SKM-1 (cell line): ENCODE measurements around the gene AMER2.
"Not testable (repeated sequence)": the region's sequence is repeated elsewhere in the genome, so short reads cannot be mapped to it uniquely, and the experiment has no call there.

Experiments used
- DNase-seq: peaks from one replicate; lab custom pipeline; 2025; ENCODE audit not compliant: unreplicated experiment; lab: John Stamatoyannopoulos, UW

AMER2 gene

DNA sequence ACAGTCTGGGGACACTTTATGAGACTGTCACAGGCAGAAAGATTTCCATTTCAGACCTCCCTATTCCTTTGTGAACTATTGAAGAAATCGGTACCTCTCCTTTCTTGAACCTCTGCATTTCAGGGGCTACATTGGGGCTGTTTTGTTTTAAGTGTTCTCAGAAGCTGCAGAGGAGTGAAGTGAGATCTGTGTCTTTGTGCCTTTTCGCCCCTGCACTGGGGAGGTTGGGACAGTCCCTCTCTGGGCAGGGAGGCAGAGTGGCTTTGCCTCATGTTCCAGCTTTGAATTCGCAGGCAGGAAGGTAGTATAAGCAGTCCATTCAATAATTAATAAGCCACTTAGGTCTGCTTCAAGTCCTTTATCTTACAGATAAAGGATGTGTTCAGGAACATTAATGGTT lies 9.5 kb upstream of the AMER2 start:
- no peak for DNase-seq

DNA sequence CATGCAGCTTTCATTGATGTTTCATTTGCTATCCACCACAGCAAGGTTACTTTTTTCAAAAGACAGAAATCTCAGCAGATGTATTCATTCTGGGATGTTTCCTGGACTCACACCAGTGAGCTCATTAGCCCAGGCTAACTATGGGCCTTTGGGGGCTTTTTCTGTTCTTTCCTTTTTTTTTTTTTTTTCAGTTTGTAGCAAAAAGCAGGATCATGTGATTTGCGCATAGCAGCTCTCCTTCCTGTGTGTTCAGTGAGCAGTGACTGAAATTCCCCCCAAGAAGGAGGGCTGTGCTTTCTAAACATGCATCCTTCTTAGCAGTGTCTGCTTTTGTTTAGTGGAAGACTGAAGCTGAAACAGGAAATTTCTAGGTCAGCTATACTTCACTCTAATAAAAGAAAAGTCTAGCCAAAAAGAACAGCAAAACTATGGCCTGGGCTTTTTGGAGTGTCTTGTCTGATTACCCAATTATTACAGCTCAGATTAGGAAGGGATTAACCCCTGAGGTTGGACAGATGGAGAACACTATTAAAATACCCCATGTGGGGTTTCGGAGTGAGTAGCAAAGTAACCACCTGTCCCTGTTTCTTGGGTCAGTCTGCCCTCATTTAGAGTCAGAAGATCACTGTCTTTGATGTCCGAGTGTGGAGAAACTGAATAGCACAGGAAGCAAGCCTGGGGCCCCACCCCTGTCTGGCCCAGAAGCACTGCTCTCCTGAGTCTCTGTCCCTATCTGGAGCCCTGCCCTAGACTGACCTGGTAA lies 8.9 kb upstream of the AMER2 start:
- no peak for DNase-seq

DNA sequence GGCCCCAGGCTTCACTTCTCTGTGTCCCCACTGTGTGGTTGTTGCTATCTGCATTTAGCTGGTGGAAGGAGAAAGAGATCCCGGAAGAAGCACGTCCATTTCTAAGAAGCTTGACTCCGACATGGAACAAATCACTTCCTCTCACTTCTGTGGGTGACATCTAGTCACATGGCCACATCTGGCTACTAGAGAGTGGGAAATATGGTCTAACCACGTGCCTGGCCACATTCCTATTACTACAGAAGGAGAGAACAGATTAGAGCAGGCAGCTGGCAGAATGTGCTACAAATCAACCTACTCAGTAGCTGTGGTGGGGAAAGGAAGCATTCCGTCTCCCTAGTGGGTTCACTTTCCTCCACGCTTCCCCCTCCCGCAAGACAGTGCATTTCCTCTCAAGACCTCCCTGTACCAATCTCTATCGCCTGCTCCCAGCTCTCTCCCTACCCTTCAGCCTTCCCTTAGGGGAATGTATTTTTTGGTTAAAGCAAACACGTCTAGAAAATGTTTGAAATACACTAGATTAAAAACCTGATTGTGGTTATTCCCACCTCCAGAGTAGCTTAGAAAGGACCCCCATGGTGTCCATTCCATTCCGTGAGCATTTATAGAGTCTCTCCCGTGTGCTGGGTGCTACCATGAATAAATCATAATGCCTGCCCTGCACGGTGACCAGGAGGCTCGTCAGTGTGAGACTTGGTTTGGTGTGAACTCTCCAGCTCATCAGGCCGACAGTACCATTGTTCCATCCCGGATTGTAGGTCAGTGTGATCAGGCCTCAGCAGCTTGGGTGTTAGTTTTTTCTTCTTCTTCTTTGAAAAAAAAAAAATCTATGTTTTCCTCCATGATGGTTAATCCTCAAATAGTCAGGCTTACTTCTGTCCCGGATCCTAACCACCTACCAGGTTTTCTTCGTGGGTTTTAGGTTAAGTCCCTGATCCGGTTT lies 8.0 kb upstream of the AMER2 start:
- DNase-seq: no peak

DNA sequence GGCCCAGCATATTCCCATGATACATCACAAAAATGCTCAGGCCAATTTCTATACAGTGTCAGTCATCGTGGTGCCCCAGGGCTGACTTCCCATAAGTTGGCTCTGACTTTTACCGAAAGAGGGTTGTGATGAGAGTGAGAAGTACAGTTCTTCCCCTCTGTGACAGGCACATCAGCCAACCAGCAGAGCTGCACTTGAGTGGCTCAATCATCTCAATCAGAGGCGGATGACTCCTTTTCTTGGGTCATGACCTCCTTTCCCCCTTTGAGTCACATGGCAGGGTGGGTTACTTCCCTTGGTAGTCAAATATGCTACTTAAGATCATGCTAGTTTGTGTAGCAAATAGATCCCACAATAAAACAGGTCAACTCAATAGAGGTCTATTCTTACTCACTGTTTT lies 6.9 kb upstream of the AMER2 start:
- DNase-seq: no peak

DNA sequence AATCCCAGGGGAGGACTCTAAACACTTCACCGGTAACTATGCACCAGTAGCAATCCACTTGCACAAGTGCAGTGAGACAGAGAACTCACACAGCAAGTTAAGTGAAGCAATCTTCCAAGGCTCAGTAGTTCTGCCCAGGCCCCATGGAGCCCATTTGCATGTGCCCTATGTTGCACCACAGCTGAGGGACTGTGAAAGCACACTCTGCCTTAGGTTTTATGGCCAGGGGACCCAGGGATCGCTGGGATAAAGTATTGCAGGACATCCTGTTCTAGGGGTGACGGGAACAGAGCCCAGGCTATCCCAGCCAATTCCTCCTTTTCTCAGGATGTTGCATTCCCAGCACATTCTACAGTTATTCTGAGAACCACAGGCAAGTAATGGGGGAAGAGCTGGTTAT lies 6.0 kb upstream of the AMER2 start:
- DNase-seq: no peak

DNA sequence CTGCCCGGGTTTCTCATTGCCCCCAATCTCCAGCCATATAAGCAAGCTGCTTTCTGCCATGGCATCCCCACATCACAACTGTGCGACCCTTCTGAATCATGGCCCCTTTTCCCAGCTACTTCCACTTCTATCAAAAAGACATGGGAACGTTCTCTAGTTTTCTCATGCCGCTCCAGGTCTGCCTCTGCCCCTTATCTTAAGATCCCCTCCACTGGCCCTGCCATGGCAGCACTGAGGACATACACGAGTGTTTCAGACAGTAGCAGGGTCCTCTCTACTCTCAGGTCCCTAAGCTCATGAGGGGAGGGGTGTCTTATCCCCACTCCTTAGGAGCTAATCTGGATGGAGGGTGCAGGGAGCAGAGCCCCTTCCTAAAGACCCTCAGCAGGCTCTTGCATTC lies 5.5 kb upstream of the AMER2 start:
- no peak for DNase-seq

DNA sequence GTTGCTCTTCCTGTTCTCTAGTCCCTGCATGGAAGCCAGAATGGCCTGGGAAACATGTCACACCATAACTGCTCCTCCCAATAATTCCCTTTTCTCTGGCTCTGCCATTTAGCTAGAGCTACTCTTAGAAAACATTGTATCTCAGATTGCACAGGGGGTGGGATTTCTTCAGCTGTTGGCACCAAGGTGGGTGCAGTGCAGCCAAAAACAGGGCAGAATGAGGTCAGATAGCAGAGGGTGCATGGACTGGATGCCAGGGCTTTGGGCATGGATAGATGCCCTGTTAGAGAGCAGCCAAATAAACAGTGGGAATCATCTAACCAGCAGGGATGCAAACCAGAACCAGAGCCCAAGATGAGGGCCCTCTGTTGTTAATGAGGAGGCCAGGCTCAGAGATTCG lies 4.9 kb upstream of the AMER2 start:
- no peak for DNase-seq

DNA sequence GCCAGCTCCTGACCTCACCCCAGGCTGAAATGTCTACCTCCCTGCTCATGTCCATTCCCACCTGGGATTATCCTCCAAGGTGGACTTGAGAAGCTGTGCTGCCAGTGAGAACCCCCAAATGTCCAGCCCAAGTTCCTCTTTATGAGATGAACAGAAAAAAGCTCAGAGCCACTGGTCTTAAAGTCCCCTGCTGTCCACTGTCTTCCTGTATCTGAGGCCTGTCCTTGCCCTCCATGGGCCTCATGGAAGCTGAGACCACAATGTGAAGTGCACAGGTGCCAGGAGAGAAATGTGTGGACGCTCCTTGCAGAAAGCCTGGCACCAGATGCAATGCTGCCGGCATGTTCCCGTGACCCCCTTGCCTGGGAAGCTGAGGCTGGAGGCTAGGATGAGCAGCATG lies 3.3 kb upstream of the AMER2 start:
- no peak for DNase-seq

DNA sequence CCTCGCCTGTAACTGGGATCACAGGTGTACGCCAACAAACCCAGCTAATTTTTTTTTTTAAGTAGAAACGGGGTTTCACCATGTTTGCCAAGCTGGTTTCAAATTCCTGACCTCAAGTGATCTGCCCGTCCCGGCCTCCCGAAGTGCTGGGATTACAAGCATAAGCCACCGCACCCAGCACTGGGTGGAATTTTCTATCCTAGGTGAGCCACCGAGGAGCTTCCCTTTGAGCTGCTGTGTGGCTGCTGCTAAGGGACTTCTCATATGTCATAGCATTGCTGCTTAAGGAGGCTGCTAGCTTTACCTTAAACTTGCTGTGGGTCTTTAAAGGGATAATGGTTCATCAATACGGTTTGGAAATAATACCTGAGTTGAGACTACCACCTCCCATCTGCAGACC lies 2.9 kb upstream of the AMER2 start:
- DNase-seq: no peak

DNA sequence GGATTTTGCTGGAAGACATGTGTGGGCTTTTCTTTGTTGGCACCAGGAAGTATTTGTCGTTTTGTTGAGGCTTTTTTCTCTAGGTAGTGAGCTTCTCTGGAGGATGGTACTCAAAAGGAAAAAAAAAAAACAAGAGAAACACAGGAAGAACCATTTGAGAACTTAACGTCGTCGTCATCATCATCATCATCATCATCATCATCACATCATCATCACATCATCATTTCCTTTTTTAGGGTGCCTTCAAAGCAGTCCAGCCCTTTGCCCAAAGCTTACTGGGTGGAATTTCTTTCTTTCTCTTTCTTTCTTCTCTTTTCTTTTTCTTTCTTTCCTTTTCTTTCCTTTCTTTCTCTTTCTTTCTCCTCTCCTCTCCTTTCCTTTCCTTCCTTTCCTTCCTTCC lies 2.2 kb upstream of the AMER2 start:
- DNase-seq: no peak

DNA sequence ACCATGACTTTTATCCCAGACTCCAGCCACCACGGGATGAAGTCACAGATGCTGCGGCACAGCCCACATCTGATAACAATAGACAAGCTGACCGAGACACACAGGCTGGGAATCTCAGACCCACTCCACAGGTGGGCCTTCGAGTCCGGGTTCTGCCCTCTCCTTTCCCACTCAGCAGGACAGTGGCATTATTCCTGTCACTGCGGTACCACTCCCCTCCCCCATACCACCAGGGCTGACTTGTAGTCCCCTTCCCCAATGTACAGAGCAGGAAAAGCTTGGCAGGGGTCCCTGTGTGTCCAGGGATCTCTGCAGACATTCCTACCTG lies 179 bp upstream of the AMER2 start:
- DNase-seq: no peak

DNA sequence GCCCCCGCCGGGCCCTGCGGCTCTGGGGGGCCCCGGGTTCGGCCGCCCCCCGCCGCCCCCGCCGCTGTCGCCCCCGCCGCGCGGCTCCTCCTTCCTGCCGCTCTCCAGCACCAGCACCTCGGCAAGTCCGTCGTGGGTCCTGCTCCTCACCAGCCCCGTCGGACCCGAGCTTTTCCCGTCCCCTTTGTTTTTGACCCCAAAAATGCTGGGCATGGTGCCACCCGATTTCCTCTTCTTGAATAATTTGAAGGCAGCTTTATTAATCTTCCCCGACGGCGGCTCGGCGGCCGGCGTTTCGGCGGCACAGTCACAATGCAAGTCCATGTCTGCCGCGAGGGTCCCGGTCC lies 945 bp downstream of the AMER2 start:
- no peak for DNase-seq

DNA sequence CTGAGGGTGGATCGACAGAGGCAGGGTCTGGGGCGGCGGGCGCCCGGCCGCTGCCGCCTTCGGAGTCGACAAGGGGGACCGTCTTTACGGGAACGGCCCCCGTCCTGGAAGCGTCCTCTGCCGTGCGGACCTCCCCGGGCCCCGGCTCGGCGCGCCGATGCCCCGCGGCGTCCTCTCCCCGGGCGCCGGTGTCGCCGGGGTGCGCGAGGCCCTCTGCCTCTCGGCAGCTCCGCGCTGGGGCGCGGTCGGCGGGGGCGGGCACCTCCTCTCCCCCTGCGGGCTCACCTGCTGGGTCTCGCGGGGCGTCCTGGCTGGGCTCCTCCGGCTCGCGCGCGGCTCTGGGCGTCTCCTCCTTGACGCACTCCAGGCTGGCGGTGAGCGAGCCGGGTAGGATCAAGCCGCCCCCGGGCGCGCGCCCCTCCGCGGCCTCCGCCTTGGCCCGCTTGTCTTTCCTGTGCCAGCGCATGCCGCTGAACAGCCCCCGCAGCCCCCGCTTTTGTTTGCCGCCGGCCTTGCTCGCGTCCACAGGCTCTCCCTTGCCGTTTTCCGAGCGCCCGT lies 1.5 kb downstream of the AMER2 start:
- DNase-seq: no peak

DNA sequence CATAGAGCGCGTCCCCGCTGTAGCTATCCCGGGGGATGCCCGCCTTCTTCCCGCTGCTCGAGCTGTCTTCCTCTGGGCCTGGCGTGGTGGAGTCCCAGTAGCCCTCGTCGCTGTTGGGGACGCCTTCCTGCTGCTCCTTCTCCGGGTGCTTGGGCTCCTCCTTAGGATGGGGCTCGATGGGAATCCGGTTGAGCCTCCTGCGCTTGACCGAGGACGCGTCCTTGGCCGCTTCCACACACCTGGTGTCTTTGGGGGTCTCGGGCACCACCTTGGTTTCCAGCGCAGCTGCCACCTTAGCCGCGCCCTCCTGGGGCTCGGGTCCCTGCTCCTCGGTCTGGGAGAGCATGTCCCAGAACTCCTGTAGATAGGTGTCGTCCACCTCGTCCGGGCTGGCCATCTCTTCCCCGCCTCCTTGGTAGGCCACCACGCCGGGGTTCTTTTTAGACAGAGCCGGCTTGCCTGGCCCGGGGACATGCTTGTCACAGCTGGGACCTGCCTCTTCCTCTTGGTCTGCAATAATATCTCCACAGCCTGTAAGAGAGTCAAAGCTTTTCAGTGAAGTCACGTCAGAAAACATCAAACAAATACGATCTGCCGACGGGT lies 2.0 kb downstream of the AMER2 start:
- no peak for DNase-seq

DNA sequence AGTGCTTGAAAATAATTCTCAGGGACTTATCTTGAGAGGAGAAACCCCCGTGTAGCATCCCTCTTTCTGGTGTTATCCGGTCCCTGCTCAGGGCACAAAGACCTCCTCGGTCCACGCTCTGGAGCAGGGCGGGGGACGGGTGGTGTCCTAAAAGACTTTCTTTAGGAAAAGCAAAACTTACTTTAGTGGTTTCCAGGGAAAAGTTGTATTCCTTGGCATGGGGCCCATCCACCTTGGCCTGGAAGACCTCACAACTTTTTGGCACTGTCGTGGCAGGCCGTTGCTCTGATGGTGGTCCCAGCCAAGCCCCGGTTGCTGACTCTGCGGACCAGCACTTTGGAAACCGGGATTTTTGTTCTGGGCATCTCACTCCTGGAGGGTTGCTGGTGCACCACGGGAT lies 2.7 kb downstream of the AMER2 start:
- DNase-seq: no peak

DNA sequence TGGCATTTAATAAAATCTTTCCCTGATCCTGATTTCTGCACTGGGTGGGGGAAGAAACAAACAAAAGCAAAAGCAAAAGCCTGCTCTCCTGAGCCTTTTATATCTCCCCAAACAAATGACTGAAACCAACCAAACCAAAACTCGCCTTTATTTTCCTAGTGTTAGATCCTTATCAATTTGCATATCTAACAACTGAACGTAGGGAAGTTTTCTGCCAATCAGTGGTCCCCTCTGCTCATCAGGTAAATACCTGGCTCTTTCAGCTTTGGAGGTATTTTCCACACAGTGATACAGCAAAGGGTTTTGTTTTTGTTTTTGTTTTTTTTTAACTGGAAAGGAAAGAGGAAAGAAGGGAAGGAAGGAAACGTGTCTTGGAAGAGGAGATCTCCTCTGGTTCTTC lies 3.3 kb downstream of the AMER2 start:
- no peak for DNase-seq

DNA sequence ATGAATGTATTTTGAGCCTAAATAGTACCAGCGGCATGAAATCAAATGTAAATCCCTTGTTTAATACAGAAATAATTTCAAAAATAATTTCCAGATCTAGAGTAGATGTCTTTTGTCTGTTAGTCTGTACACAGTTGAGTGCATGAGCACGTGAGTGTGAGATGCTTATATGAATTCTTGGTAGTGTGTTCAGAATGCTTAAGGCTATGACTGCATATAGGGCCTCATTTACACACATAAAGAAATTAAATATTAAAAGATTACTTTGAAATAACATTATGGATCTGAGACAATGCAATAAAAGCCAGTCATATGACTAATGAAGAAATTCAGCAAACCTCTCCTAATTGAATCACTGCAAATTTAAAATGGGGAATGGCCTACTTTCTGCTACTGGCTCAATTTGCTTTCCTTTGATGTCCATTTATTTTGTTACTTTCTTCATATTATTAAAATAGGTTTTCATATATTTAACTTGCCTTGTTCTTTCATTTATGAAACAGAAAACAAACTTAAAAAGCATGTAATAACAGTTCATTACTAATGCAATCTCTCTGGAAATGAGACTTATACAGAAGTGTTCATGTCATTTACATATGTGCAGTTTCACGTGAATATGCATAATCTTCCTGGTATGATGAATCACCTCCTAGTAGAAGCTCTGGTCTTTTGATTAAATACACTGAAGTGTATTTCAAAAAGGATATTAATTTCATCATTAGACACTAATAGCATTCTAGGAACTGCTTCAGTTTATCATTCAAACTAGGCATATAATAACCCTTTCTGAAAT lies 4.5 kb downstream of the AMER2 start:
- no peak for DNase-seq

DNA sequence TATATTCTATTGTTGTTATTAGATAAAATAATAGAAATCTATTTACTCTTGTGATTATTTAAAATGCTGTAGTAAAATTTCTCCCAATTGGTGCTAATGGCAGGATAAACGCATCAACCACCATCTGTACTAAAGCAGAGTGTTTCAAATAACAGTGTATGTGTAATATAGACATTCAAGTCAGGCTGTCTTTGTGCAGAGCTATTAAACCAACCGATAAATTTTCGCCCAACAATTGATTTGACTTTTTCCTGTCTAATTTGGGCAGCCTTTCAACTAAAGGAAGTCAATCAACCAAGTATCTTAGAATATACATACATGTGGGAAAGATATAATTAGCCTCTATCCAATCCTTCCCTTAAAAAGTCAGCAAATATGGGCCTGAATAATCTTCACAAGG lies 5.8 kb downstream of the AMER2 start:
- no peak for DNase-seq

DNA sequence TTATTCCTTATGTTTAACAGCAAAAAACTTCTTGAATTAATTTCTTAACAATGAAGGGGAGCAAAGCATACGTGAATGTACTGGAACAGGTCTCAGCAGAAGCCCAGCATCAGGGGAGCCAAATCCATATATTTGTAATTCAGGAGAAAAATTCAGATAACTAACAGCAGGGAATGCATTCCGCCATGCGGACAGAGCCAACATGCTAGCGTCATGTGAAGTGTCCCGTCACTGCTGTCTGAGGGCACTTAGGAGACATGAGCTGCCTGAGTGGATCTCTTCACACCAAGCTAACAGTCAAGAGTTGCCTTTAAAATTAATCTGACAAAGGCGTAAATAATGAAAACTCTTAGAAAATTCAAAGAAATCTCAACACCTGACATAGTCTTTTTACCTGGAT lies 6.4 kb downstream of the AMER2 start:
- DNase-seq: no peak

DNA sequence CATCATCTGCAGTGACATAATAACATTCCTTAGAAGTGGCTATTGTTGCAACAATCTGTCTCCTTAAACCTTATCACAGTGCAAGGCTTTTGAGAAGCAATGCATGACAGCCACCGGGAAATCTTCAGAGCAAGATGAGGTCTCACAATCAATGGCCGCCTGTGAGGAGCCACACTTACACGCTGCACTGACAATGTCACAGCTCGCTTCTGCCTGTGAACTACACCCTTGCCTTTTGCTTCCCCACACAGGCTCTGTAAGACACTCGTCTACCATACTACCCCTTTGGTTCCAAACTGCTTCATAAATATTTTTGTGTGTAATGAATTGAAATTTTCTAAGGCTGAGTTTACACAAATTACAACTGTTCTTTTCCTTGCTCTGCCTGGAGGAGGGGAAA lies 6.9 kb downstream of the AMER2 start:
- DNase-seq: not testable (repeated sequence)

DNA sequence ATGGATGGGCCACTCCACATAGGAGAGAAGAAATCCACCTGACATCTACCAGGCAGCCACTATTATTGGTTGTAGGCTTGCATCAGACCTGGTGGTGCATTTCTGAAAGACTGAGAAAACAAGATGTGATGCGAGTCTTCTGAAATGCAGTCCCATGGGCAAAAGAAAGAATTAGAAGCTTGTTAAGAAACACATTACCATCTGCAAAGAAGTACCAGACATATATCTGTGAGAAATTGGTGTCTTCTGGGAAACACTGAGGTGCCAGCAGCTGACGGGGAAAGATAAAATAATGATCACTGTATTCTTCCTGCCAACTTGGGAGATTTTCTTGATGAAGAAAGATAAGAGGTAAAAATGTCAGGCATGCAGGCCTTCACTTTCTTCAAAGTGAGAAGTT lies 14.4 kb downstream of the AMER2 start:
- DNase-seq: no peak
